WTC11 (cell line): ENCODE data around the gene EFEMP2.

Experiments
- CREB1 ChIP-seq: sonication (generic); formaldehyde crosslinking; IDR thresholded peaks from 2 replicates; pipeline ENCODE4 v1.8.0; 2023; ENCODE audit warnings: mild to moderate bottlenecking, missing genetic modification reagents
- CTCF ChIP-seq: fragments of 200-600 bp; IDR thresholded peaks from 2 replicates; pipeline ENCODE4 v1.8.0; 2022; ENCODE audit warnings: antibody characterized with exemption
- EMX1 ChIP-seq: fragments of 250-450 bp; sonication (Bioruptor Pico); IDR thresholded peaks from 2 replicates; pipeline ENCODE4 v1.8.0; 2021; ENCODE audit warnings: mild to moderate bottlenecking
- ERG ChIP-seq: fragments of 250-450 bp; sonication (Bioruptor Pico); IDR thresholded peaks from 2 replicates; pipeline ENCODE4 v1.8.0; 2021; ENCODE audit warnings: mild to moderate bottlenecking
- MLX ChIP-seq: sonication (generic); formaldehyde crosslinking; IDR thresholded peaks from 2 replicates; pipeline ENCODE4 v1.8.1; 2023; ENCODE audit warnings: mild to moderate bottlenecking, missing genetic modification reagents, moderate library complexity
- NR1H2 ChIP-seq: sonication (generic); formaldehyde crosslinking; IDR thresholded peaks from 2 replicates; pipeline ENCODE4 v1.9.0; 2021; ENCODE audit warnings: mild to moderate bottlenecking, moderate library complexity, missing genetic modification reagents
- NR2C2 ChIP-seq: sonication (generic); formaldehyde crosslinking; IDR thresholded peaks from 2 replicates; pipeline ENCODE4 v1.8.0; 2022; ENCODE audit warnings: mild to moderate bottlenecking, missing genetic modification reagents
- SP1 ChIP-seq: sonication (generic); formaldehyde crosslinking; conservative IDR thresholded peaks from 2 replicates; pipeline ENCODE4 v1.8.1; 2022; ENCODE audit warnings: missing genetic modification reagents
- TP53 ChIP-seq: sonication (generic); formaldehyde crosslinking; IDR thresholded peaks from 2 replicates; pipeline ENCODE4 v1.8.1; 2023; ENCODE audit warnings: mild to moderate bottlenecking, missing genetic modification reagents
- USF1 ChIP-seq: sonication (generic); formaldehyde crosslinking; IDR thresholded peaks from 2 replicates; pipeline ENCODE4 v1.8.0; 2022; ENCODE audit warnings: mild to moderate bottlenecking, missing genetic modification reagents
- ZBTB21 ChIP-seq: sonication (generic); formaldehyde crosslinking; IDR thresholded peaks from 2 replicates; pipeline ENCODE4 v1.8.1; 2023; ENCODE audit warnings: mild to moderate bottlenecking, missing genetic modification reagents, borderline replicate concordance

- TF ChIP-seq CTCF (no peak), NR2C2 (no peak), SP1 (CRISPR knock-in tag) (no peak), CREB1 (CRISPR knock-in tag) (no peak), ERG (CRISPR knock-in tag) (no peak), ZBTB21 (CRISPR knock-in tag) (no peak), NR1H2 (CRISPR knock-in tag) (no peak), EMX1 (CRISPR knock-in tag) (no peak), TP53 (CRISPR knock-in tag) (no peak), USF1 (CRISPR knock-in tag) (no peak), MLX (CRISPR knock-in tag) (no peak)
Observed at GRCh38 chr11:65882120-65883057, 9.8 kb upstream of the EFEMP2 start.
